D341Med (cell line): ENCODE data around the gene SLIT1.

Source experiments
- DNase-seq: peaks from one replicate; pipeline ENCODE4 v3.0.0; 2012; ENCODE audit warnings: low spot score

Gene SLIT1

DNA sequence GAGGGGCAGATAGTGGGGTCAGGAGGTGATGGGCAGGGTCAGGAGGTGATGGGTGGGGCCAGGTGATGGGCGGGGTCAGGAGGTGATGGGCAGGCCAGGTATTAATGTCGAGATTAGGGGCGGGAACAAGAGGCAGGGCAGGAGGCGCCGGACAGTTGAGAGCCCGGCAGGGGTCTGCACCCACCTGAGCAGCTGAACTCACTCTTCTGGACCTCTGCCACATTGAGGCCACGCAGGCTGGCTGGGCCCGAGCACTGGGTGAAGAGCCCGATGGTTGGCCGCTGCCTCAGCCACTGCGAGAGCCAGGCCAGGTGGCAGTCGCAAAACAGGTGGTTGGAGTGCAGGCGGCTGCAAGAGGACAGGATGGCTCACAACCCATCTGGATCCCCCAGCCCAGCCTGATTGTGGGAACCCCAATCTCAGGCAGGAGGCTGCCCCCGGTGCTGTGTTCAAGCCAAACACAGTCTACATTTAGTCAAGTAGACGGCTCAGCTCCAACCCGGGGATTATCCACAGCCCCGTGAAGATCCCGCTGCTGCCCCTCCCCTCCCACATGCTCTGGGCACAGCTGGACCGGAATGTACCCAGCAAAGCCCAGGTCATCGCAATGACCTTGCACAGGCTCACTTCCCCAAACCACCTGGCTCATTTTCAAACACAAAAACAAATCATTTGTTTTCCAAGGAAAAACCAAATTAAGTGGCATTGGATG, 122.3 kb downstream of the SLIT1 start:
- no peak for DNase-seq

DNA sequence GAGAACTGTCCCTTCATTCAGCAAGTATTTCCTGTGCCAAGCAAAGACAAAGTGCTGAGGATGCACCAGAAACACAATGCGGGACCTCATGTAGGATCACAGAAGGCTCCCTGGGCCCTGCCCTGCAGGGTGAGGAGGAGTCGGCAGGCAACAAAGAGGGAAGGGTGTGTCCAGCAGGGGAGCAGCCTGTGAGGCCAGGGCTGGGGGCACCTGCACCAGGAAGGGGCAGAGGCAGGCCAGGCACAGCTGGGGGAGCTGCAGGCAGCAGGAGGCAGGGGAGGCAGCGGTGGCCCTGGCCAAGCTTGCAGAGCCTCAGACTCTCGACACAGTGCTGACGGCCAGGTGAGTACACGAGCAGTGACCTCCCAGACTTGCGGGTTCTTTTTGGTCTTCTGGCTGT, 123.3 kb downstream of the SLIT1 start:
- no peak for DNase-seq

DNA sequence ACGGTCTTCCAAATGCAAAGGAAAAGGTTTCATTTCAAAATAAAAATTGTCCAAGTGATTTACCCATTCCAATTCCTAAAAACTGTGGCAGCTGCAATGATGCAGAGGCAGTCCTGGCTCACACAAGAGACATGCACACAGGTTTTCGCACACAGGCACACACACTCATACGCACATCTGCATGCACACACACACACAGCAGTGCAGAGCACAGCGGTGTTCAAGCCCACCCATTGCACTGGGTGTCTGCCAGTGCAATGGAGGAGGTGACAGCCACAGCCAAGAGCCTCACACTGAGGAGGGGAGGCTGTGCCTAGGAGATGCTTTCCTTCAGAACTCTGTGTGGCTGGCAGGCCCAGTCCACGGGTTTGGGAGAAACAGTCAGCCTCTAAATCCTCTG, 123.7 kb downstream of the SLIT1 start:
- DNase-seq = no peak

DNA sequence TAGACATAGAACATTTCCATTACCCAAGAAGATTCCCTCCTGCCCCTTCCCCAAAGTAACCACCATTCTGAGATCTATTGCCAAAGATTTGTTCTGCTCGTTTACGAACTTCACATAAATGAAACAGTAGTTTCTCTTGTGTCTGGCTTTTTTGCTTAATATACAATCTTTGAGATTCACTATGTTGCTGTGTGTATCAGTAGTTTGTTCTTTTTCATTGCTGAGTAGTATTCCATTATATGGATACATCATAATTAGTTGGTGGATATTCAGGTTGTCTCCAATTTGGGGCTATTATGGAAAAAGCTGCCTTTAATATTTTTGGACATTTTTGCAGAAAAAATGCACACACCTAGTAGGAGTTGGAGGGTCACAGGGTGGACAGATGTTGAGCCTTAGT, 124.3 kb downstream of the SLIT1 start:
- no peak for DNase-seq

DNA sequence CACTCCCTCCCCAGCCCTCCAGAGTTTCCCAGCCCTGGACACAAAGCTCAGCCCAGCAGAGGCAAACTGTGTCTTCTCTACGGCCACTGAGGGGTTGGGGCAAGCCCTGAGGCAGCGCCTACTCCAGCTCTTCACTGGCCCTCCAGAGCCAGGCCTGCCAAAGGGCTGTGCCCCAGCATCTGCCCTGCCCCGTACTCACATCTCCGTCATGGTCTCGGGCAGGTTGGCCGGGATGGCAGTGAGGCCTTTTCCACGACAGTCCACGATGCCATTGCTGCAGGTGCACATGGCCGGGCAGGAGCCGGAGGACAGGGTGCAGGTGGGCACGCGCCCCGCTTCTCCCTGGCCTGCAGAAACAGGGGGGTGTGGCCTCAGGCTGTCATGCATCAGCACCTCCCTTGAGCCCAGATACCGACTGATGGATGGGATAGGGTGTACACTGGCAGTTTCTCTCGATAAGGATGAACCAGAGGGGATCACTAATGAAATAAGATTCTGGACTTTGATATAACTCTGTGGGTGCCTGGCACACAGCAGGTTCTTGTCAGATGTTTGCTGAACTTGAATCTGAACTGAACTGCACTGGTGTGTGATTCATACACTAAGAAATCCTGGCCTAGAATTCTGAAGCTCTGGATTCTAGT, 125.2 kb downstream of the SLIT1 start:
- no peak for DNase-seq

DNA sequence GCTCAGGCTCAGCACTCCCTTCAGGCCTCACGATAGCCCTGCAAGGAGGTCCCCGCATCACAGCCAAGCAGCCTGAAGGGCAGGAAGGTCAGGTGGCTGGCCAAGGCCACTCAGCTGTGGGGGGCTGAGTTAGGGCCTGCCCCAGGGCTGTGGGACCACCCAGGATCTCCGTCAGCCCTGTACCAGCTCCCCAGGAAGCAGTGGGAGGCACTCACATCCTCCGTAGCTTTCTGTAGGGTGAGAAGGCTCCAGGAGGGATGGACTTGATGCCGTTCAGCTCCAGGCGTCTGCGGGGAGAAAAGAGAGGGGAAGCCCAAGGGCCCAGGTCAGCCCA, 125.9 kb downstream of the SLIT1 start:
- no peak for DNase-seq

DNA sequence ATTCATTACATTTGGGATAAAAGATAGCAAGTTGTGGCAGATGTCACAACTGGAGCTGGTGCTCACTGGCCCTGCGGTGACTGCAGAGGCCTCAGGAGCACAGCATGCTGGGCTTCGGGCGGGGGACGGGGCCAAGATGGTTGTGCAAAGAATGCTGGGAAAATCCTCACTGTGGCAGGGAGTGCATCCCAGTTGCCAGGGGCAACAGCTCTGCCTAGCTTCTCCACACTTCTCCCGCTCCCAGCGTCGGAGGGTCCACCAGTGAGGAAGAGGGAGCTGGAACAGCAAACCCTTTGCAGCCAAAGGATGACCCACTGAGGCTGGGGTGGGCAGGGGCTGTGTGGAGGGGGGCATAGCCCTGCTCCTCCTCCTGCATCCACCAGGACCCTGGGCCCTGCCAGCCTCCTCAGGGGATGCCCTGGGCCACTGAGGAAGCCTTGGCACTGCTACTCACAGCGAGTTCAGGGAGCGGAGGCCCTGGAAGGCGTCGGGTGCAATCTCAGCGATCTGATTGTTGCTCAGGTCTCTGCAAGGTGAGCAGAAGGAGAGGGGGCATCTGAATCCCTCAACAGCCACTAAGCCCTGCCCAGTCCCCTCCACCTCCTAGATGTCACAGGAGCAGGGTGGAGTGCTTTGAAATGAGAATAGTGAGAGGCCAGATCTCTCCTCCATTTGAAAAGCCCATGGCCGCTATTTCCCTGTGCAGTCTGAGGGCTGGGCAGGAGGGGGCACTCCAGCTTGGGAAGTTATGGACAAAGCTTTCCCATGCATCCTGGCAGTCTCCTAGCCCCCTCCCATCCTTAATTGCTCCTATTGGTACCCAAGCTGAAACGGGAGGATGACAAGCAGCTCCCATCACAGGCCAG, 126.5 kb downstream of the SLIT1 start:
- no peak for DNase-seq

DNA sequence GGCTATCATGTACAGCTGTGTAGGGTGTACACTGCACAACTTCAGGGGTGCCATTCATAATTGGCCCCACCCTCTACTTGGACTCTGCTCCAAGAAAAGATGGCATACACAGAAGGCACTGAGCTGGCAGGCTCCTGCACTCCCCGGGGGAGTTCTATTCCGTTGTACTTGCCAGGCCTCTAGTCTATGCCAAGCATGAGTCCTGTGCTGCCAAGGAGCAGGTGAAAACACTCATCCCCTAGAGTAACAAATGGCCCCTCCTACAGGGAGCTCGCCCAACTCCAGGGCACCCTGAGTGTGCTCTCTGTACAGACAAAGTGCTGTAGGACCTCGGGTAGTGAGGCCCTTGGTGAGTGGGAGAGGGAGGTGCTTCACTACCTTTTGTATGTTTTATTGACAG, 127.2 kb downstream of the SLIT1 start:
- DNase-seq = no peak

DNA sequence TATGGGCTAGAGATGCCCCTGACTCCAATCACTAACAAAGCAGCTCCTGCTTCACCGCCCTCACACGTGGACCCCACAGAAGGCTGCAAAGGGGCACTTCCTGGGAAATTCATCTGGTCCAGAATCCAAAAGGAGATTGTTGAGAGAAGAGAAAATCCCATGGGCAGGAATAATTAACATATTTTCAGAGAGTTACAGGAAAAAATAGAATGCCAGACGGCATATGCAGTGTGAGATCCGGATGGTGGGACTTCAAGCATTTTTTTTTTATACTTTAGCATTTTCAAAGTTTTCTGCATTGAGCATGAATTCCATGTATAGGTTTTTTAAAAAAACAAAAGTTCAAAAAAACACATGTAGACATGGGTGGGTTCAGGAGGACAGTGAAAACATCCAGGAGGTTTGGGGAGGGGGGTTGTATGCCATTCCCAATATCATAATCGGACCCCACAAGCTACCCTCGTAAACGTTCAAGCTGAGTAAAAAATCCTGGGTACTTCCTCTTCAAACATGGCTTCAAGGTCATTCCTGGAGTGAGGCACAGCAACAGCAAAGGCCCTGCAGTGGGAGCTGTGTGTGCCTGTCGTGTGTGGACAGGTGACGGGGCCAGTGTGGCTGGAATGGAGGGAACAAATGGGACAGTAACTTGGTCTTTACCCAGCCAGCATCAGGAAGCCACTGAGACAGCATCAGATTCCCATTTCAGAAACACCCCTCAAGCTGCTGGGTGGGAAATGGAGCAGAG, 128.1 kb downstream of the SLIT1 start:
- DNase-seq = no peak

DNA sequence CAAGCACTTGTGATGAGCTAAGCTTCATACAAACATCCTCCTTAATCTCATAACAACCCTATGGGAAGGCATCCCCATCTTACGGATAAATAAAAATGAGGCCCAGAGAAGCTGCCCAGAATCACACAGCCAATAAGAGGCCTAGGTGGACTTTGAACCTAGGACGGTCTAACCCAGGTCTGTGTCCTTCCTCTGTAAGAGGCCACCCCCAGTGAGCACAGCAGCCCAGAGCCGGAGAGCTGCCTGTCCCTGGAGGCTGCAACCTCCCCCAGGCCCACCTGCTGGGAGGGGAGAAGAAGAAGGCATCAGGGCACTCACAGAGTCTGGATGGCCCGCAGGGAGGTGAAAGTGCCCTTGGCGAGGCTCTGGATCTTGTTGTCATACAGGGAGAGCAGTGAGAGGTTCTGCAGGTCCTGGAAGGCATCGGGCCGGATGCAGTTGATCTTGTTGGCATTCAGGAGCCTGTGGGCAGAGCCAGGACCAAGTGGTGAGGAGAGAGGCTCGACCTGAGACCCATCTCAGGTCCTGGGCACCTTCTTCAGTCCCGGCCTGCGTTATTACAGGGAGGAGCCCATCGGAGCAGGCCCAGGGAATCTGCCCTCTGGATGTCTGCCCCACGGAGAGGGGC, 129.6 kb downstream of the SLIT1 start:
- no peak for DNase-seq

DNA sequence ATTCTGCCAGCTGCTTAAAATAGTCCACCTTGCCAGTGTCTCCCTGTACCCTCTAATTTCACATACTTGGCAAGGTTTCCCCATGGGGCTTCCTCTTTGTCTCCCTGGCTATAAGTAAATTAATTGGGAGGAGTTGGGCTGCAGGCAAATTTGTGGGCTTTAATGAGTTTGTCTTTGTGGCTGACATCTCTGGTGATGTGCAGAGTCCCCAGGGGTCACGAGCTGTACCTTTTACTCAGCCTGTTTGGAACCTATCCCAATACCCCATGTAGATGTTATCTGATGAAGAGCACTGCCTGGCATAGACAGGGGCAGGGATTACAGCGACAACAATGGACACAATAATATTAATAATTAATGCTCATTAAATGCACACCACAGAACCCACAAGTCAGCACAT, 132.5 kb downstream of the SLIT1 start:
- DNase-seq = peak; percentile 52

DNA sequence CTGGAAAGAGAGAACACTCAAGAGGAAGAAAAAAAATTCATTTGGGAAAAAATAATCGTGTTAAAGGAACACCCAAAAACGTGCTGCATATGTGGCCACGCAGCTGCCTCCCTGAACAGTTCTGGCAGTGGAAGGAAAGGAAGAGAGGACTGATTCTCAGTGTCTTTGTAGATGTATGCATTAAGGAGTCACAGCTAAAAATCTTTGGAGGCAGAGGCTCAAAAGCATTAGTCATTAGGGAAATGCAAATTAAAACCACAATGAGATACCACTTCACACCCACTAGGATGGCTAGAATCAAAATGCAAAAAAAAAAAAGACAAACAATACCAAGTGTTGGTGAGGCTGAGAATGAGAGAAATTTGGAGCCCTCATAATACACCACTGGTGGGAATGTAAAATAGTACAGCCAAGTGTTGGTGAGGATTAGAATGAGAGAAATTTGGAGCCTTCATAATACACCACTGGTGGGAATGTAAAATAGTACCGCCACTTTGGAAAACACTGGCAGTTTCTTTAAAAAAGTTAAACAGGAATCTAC, 134.7 kb downstream of the SLIT1 start:
- DNase-seq = no peak

DNA sequence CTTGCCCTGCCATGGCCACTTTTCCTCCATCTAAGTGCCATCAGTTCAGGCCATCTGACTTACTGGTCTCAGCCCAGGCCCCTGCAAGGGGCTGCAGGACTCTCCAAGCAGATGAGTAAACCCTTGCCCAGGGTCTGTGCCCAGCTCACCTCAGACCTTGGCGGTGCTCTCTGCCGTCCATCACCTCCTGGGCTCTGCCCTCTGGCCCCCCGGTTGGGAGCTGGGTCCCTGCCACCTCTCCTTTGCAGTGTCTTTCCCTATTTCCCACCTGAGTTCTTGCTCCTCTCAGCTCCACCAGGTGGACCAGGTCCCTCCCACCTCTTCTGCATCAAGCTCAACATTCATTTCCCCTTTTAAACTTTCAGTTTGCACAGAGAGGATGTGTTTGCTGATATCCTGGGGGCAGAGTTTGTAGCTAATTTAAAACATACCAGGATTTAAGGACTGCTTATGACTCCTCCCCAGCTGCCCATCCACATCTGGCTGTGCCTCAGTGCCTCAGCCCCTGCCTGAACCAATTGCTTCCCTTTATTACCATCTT, 135.5 kb downstream of the SLIT1 start:
- DNase-seq = no peak

DNA sequence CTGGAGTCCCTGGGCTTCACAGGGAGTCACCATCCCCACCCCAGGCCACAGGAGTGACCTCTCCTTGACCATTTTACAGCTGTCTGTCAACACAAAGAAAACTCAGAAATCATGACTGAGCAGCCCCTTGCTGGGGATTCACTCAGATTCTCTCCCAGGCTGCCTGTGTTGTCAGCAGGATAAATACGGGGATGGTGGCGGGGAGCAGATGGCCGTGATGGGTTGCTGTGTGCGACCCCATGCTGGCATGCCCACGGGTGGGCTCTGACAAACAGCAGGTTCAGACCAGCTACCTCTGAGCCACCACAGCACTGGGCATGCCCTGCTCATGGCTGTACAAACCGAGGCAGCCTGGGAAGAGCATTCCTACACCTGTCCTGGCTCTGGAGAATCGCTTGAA, 136.1 kb downstream of the SLIT1 start:
- no peak for DNase-seq

DNA sequence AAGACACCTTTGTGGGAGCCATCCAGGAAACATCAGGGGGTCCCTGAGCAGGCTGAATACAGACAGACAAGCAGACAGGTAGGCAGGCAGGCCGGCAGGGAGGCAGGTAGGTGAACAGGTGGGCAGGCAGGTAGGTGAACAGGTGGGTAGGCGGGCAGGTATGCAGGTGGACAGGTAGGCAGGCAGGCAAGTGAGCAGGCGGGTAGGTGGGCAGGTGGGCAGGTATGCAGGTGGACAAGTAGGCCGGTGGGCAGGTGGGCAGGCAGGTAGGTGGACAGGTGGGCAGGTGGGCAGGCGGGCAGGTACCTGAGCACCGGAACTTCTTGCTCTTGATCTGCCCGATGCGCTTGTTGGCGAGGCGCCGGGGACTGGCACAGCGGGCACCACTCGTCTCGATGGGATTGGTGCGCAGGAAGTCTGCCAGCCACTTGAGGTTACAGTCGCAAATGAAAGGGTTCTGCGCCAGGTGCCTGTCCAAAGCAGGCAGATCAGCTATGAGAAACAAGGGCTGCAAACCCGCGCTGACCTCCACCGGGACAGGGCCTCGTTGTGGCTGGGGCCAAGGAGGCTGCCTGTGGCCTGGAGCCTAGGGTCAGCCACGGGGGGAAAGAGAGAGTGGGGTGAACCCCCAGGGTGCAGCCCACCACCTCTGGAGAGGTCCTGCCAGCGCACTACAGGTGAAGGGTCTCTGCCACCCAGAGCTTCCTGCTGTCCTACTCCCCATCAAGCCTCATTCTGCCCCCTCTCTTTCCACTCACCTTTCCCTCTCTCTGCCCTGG, 136.9 kb downstream of the SLIT1 start:
- DNase-seq = no peak

DNA sequence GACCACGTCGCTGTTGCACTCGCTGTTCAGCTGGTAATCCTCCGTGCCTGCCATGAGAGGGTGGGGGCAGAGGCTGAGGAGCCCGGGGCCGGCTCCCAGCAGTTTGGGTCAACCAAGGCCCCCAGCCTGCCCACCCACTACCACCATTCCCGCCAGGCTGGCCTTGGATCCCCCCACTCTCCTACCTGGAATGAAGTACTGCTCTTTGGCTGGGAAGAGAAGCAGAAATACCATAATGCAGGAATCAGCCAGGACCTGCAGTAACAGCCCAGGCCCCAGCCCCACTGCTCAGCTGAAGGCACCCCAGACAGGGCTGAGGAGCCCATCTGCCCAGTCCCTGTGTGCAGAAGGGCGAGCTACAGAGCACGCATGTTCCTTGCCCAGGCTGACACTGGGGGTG, 138.0 kb downstream of the SLIT1 start:
- no peak for DNase-seq

DNA sequence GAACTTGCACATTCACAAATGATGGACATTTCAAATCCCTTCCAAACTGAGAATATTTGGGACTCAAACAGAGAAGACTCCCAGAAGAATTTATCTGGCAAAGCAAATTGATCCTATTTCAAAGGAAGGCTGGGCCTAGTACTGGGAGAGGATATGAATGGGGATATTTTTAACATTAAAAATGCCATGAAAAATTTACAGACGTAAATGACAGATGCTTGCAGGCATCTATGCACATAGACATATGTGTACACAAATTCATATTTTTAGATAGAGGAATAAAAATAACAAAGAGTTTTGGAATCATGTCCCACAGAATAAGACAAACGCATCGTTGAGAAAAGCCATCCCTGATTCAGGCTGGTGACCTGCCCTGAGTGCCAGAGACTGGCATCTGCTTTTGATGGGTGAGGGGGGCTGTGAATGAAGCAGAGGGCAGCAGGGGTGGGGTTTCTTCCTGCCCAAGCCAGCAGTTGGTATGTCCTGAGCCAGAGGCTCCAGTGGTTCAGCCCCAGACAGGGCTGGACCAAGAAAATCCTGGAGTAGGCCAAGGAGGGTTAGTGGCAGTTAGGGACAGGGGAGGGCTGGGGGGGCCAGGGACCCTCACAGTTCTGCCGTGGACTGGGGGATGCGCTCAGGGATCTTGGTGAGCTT, 138.5 kb downstream of the SLIT1 start:
- DNase-seq = no peak

DNA sequence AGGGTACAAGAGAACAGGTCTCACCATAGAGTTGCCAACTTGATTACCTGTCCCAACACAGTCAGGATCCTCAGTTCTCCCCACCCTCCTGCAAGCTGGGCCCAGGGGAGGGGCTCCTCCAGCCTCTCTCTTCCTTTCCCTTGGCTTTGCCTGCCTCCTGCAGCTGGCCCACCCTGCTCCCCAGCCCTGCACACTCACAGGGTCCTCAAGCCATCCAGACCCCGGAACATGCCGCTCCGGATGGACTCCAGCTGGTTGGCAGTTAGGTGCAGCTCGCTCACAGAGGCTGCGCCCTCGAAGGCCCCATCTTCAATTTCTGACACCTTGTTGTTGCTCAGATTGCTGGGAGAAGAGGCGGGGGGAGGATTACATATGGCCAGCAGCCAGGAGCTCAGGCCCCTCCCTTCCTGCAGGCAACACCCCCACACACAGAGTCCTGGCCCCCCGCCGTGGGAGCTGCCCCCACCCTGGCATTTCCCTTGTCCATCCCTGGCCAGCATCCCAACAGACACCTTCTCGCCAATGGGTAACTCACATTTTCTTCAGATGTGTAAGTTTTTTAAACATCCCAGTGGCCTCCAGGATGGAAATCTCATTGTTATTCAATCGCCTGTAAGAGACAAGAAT, 139.2 kb downstream of the SLIT1 start:
- DNase-seq = no peak

DNA sequence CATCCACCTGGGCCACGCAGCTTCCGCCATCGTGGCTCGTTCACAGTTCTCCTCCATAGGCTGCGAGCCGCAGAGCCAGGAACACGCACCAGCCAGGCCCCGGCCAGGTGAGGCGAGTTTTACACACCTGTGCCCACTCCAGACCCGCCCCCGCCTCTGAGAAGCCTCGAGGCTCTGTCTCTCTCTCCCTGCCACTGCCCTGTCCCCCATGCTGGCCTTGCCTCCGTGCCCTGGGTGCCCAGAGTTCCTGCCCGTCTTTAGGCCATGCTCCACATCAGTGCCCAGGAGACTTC, 142.2 kb downstream of the SLIT1 start:
- no peak for DNase-seq
